Neutrophil (primary cell): ENCODE measurements around the gene OR56A3.

Experiments used
- H3K27ac ChIP-seq: fragments of 200-600 bp; sonication (generic); 2 replicates; pipeline ENCODE4 v1.5.1; 2016; ENCODE audit warnings: mild to moderate bottlenecking, moderate library complexity
- H3K27me3 ChIP-seq: fragments of 200-600 bp; sonication (generic); 2 replicates; pipeline ENCODE4 v1.6.0; 2016; ENCODE audit warnings: mild to moderate bottlenecking
- H3K36me3 ChIP-seq: fragments of 200-600 bp; sonication (generic); 2 replicates; pipeline ENCODE4 v1.5.1; 2017
- H3K4me1 ChIP-seq, 2 experiments: fragments of 200-600 bp in 1 of 2; sonication (generic) in 1 of 2; 1 replicate in 1 of 2; 2 replicates in 1 of 2; pipeline versions ENCODE4 v1.5.1 to v1.6.1; 2013 to 2016; ENCODE audit warnings: low read depth in 1 of 2, low read length in 1 of 2, mild to moderate bottlenecking in 1 of 2, moderate library complexity in 1 of 2; ENCODE audit not compliant: control insufficient read depth in 1 of 2, insufficient read depth in 1 of 2
- H3K4me3 ChIP-seq, 2 experiments: fragments of 200-600 bp in 1 of 2; sonication (generic) in 1 of 2; 1 replicate in 1 of 2; 2 replicates in 1 of 2; pipeline ENCODE4 v1.5.1; 2013 to 2016; ENCODE audit warnings: low read depth in 1 of 2, low read length in 1 of 2, mild to moderate bottlenecking in 1 of 2, moderate library complexity in 1 of 2
- H3K9me3 ChIP-seq: fragments of 200-600 bp; sonication (generic); 2 replicates; pipeline ENCODE4 v1.5.1; 2016
- CTCF ChIP-seq: fragments of 200-600 bp; sonication (generic); IDR thresholded peaks from 2 replicates; pipeline ENCODE4 v1.5.1; 2016; ENCODE audit warnings: antibody characterized with exemption

OR56A3 gene

GRCh38 chr11:5992604-5993251, 50.7 kb downstream of the OR56A3 start:
- Histone ChIP-seq H3K27ac (no peak overlapping the region), H3K9me3 (no peaks in the 10 kb centered on the region), H3K4me3 (no peak overlapping the region), H3K27me3 (peaks cover 43% of the 10 kb centered on the region), H3K36me3 (no peaks in the 10 kb centered on the region), H3K4me1 (no peaks in the 10 kb centered on the region)
- TF ChIP-seq CTCF: no peak

GRCh38 chr11:5994791-5995190, 52.7 kb downstream of the OR56A3 start:
- peaks cover 22% of the 10 kb centered on the region for H3K27me3 ChIP-seq
- no peaks in the 10 kb centered on the region for H3K9me3 ChIP-seq
- no peak overlapping the region for H3K27ac ChIP-seq
- no peaks in the 10 kb centered on the region for H3K36me3 ChIP-seq
- no peaks in the 10 kb centered on the region for H3K4me1 ChIP-seq
- no peak overlapping the region for H3K4me3 ChIP-seq
- no peak for TF ChIP-seq CTCF
